VCaP (cell line): ENCODE results near the gene PTPRN2.

Experiments used
- H3K27ac ChIP-seq: fragments of 450-650 bp; 2 replicates; pipeline ENCODE4 v1.5.1; 2017
- CTCF ChIP-seq: fragments of 450-650 bp; conservative IDR thresholded peaks from 2 replicates; pipeline ENCODE4 v1.5.1; 2017; ENCODE audit warnings: mild to moderate bottlenecking, moderate library complexity

Gene PTPRN2

GRCh38 chr7:158007697-158008257 is 579.8 kb downstream of the PTPRN2 start:
- H3K27ac ChIP-seq = peak overlapping the region; percentile 28; the same call in 1 of the 2 replicates
- no peak for TF ChIP-seq CTCF

GRCh38 chr7:158006841-158007696 is 580.6 kb downstream of the PTPRN2 start:
- no peak for TF ChIP-seq CTCF
- H3K27ac ChIP-seq = no peak overlapping the region

- H3K27ac ChIP-seq = no peak overlapping the region
- TF ChIP-seq CTCF = no peak
These were observed 582.1 kb downstream of the PTPRN2 start for GRCh38 chr7:158005531-158005930.

- no peak for TF ChIP-seq CTCF
- no peak overlapping the region for H3K27ac ChIP-seq
These were observed 583.5 kb downstream of the PTPRN2 start for GRCh38 chr7:158004123-158004490.

- H3K27ac ChIP-seq = no peak overlapping the region
- TF ChIP-seq CTCF = no peak
These were observed 584.0 kb downstream of the PTPRN2 start for GRCh38 chr7:158003441-158004122.

- peak overlapping the region; percentile 76 for H3K27ac ChIP-seq
- TF ChIP-seq CTCF = no peak
These were observed 585.0 kb downstream of the PTPRN2 start for GRCh38 chr7:158002486-158003080.
